ENCODE measurements around the gene C2orf49. TPM values are rescaled to one million over a fixed set of nuclear protein-coding genes. Genes with fewer than 3 reads are reported as not detected.
A peak's percentile ranks its signal among the peaks of the same experiment; 100 is the strongest.

Gene C2orf49
- total and polyA plus RNA-seq, 2 donors (not counting 3 experiments of a cell fraction or from before 2014, with no cell fraction given) = 4.6 to 15.0 TPM

- no peak overlapping the region for H3K4me2 ChIP-seq (ENCODE audit: insufficient read depth, low read length)
- H3K79me2 ChIP-seq (ENCODE audit: control insufficient read depth, insufficient read depth, low read length) = peaks cover 90% of the 10 kb centered on the region
- intact Hi-C loops (cut with micrococcal nuclease) (no loop called here), dilution Hi-C loops (cut with MboI; ENCODE audit: extremely low pct_ligation_motif_present, low sequenced_read_pairs) (no loop called here)
- no peak overlapping the region for H2AFZ ChIP-seq (ENCODE audit: low read depth, low read length)
- FAIRE-seq (no peak), DNase-seq (ENCODE audit: low read depth, low spot score) (no peak)
- H3K9me3 ChIP-seq (replicated peaks; ENCODE audit: control insufficient read depth, insufficient read depth, low read length) = no peaks in the 10 kb centered on the region
- H3K4me1 ChIP-seq (ENCODE audit: control insufficient read depth, extremely low read depth, insufficient read depth, low read length) = peaks cover 56% of the 10 kb centered on the region
- H3K4me3 ChIP-seq (replicated peaks in 1 of 3; ENCODE audit: insufficient read depth in 1 of 3, low read depth in 1 of 3, low read length in 3 of 3) = no peak overlapping the region
- no peaks in the 10 kb centered on the region for H4K20me1 ChIP-seq (replicated peaks; ENCODE audit: control insufficient read depth, extremely low read depth, insufficient read depth, low read length)
- POLR2A ChIA-PET = no interaction called here
- H3K27me3 ChIP-seq (ENCODE audit: control insufficient read depth in 2 of 2, insufficient read depth in 2 of 2, low read length in 2 of 2) = no peaks in the 10 kb centered on the region
- H3K9me1 ChIP-seq (replicated peaks; ENCODE audit: control insufficient read depth, extremely low read depth, insufficient read depth, low read length) = no peaks in the 10 kb centered on the region
- peaks cover 57 to 62% of the 10 kb centered on the region in 2 experiments for H3K36me3 ChIP-seq (ENCODE audit: control insufficient read depth in 2 of 2, extremely low read depth in 1 of 2, insufficient read depth in 2 of 2, low read length in 2 of 2)
- no peak overlapping the region for H3K9ac ChIP-seq (replicated peaks; ENCODE audit: extremely low read depth, insufficient read depth, low read length)
- CTCF ChIA-PET = no interaction called here
- BruUV-seq (replicated peaks) = no TSS peak
- H3K27ac ChIP-seq (ENCODE audit: insufficient read depth, low read depth, low read length) = peak overlapping the region; percentile 1
- TF ChIP-seq GATA2 (IDR thresholded peaks at IDR 0.05; ENCODE audit: insufficient read depth, insufficient read length, low read depth, low read length) (no peak), FOS (IDR thresholded peaks at IDR 0.05; ENCODE audit: borderline replicate concordance, insufficient read depth, low read length) (no peak), MAX (IDR thresholded peaks at IDR 0.05; ENCODE audit: insufficient read depth, insufficient read length) (no peak), JUN (IDR thresholded peaks at IDR 0.05; ENCODE audit: borderline replicate concordance, insufficient read depth, insufficient read length, low read depth) (no peak), MYC (IDR thresholded peaks at IDR 0.05; ENCODE audit: low read depth, low read length) (no peak), POLR2A (IDR thresholded peaks at IDR 0.05; ENCODE audit: low read depth, low read length) (no peak), POLR2AphosphoS5 (IDR thresholded peaks at IDR 0.05; ENCODE audit: insufficient read depth, low read depth, low read length) (no peak), EZH2 (IDR thresholded peaks at IDR 0.05; ENCODE audit: borderline replicate concordance, low read depth, low read length, severe bottlenecking) (no peak)
- TF ChIP-seq, protein P1, sequence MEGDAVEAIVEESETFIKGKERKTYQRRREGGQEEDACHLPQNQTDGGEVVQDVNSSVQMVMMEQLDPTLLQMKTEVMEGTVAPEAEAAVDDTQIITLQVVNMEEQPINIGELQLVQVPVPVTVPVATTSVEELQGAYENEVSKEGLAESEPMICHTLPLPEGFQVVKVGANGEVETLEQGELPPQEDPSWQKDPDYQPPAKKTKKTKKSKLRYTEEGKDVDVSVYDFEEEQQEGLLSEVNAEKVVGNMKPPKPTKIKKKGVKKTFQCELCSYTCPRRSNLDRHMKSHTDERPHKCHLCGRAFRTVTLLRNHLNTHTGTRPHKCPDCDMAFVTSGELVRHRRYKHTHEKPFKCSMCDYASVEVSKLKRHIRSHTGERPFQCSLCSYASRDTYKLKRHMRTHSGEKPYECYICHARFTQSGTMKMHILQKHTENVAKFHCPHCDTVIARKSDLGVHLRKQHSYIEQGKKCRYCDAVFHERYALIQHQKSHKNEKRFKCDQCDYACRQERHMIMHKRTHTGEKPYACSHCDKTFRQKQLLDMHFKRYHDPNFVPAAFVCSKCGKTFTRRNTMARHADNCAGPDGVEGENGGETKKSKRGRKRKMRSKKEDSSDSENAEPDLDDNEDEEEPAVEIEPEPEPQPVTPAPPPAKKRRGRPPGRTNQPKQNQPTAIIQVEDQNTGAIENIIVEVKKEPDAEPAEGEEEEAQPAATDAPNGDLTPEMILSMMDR (IDR thresholded peaks at IDR 0.05; ENCODE audit: extremely low read depth in 1 of 2, insufficient read depth in 1 of 2, low read depth in 1 of 2, low read length in 2 of 2) = no peak
Measured at GRCh38 chr2:105373344-105373781, 36.0 kb downstream of the C2orf49 start.

Measured in endothelial cell of umbilical vein (primary cell).